Effector CD4-positive, alpha-beta T cell (primary cell): ENCODE data around the gene AP1G1.

Experiments used
- DNase-seq: peaks from one replicate; pipeline ENCODE4 v3.0.0-alpha.2; 2020

The AP1G1 gene

GRCh38 chr16:71748226-71748625, 60.4 kb downstream of the AP1G1 start:
- DNase-seq: no peak

- DNase-seq: peak; percentile 16
Observed at GRCh38 chr16:71746442-71747046, 62.1 kb downstream of the AP1G1 start.

- DNase-seq: no peak
Observed at GRCh38 chr16:71738855-71739254, 69.8 kb downstream of the AP1G1 start.

GRCh38 chr16:71737501-71737900, 71.1 kb downstream of the AP1G1 start:
- DNase-seq: no peak

GRCh38 chr16:71734511-71734910, 74.1 kb downstream of the AP1G1 start:
- DNase-seq: no peak

GRCh38 chr16:71732587-71732986, 76.0 kb downstream of the AP1G1 start:
- DNase-seq: no peak

GRCh38 chr16:71727551-71728324, 80.9 kb downstream of the AP1G1 start:
- no peak for DNase-seq

GRCh38 chr16:71726476-71727315, 81.9 kb downstream of the AP1G1 start:
- DNase-seq: no peak

- DNase-seq: no peak
Observed at GRCh38 chr16:71724320-71724751, 84.3 kb downstream of the AP1G1 start, which contains the start of gene PHLPP2. Gene PHLPP2 (minus strand): TSS chr16:71724701. CDS start chr16:71714795, 9,906 bp downstream.

GRCh38 chr16:71723537-71724319, 84.9 kb downstream of the AP1G1 start:
- DNase-seq: peak; percentile 71

GRCh38 chr16:71722801-71723536, 85.7 kb downstream of the AP1G1 start:
- DNase-seq: peak; percentile 50

GRCh38 chr16:71721066-71721740, 87.4 kb downstream of the AP1G1 start:
- DNase-seq: no peak

- no peak for DNase-seq
Observed at GRCh38 chr16:71712501-71712900, 96.1 kb downstream of the AP1G1 start.

GRCh38 chr16:71711789-71712188, 96.8 kb downstream of the AP1G1 start:
- no peak for DNase-seq

- DNase-seq: no peak
Observed at GRCh38 chr16:71709229-71709781, 99.3 kb downstream of the AP1G1 start.

- no peak for DNase-seq
Observed at GRCh38 chr16:71708696-71709095, 99.9 kb downstream of the AP1G1 start.

GRCh38 chr16:71707199-71707598, 101.4 kb downstream of the AP1G1 start:
- no peak for DNase-seq

- no peak for DNase-seq
Observed at GRCh38 chr16:71706046-71706445, 102.6 kb downstream of the AP1G1 start.

GRCh38 chr16:71703333-71703732, 105.3 kb downstream of the AP1G1 start:
- DNase-seq: no peak

- DNase-seq: no peak
Observed at GRCh38 chr16:71700831-71701230, 107.8 kb downstream of the AP1G1 start.

- DNase-seq: no peak
Observed at GRCh38 chr16:71698491-71698890, 110.1 kb downstream of the AP1G1 start.
